Stimulated activated memory B cell treated with anti-CD40 and anti-IgM and Interleukin-4, amounts not matched to agents 10 μg/mL and 1 μg/mL and 100 μg/mL, for 72 hours (primary cell): ENCODE measurements around the gene CD2AP.
"Not testable (repeated sequence)": the region's sequence is repeated elsewhere in the genome, so short reads cannot be mapped to it uniquely, and the experiment has no call there.

Source experiments
- ATAC-seq: fragments of 150-1000 bp; cut with Tn5 transposase; 2 replicates; pipeline ENCODE4 v1.10.0; 2021
- H3K27ac Mint-ChIP-seq: one replicate; pipeline ENCODE4 v1.8.0; 2022; ENCODE audit warnings: mild to moderate bottlenecking, mixed read lengths
- H3K27me3 Mint-ChIP-seq: one replicate; pipeline ENCODE4 v1.8.0; 2022; ENCODE audit warnings: mixed read lengths
- H3K36me3 Mint-ChIP-seq: one replicate; pipeline ENCODE4 v1.8.0; 2022; ENCODE audit warnings: mixed read lengths
- H3K4me1 Mint-ChIP-seq: one replicate; pipeline ENCODE4 v1.8.0; 2022; ENCODE audit warnings: mixed read lengths
- H3K4me3 Mint-ChIP-seq: one replicate; pipeline ENCODE4 v1.8.0; 2022; ENCODE audit warnings: mild to moderate bottlenecking, moderate library complexity, mixed read lengths
- H3K9me3 Mint-ChIP-seq: one replicate; pipeline ENCODE4 v1.8.0; 2022; ENCODE audit warnings: mixed read lengths

CD2AP gene

DNA sequence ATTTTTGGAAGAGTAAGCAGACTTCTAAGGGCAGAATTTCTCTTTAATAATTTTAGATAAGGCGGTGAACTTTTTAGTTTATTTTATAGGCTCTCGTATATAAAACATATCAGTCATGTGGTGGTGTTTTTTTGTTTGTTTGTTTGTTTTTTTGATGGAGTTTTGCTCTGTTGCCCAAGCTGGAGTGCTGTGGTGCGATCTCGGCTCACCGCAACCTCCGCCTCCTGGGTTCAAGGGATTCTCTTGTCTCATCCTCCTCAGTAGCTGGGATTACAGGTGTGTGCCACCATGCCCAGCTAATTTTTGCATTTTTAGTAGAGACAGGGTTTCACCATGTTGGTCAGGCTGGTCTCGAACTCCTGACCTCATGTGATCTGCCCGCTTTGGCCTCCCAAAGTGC, 3.6 kb downstream of the CD2AP start:
- not testable (repeated sequence) for ATAC-seq, H3K9me3 Mint-ChIP-seq, H3K36me3 Mint-ChIP-seq, H3K27me3 Mint-ChIP-seq, H3K4me3 Mint-ChIP-seq, H3K27ac Mint-ChIP-seq
- H3K4me1 Mint-ChIP-seq, result peaks cover 67% of the 10 kb centered on the region

DNA sequence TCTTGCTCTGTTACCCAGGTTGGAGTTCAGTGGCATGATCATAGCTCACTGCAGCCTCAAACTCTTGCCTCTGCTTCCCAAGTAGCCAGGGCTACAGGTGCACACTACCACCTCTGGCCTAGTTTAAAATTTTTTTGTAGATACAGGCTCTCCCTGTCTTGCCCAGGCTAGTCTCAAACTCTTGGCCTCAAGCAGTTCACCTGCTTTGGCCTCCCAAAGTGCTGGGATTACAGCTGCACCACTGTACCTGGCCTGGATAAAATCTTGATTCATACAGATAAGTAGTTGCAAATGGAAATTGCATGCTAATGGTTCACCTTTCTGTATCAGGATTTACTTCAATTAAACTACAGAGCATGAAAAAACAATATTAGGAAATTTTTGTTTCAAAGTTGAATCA, 4.2 kb downstream of the CD2AP start:
- Mint-ChIP-seq H3K4me1 (peaks cover 73% of the 10 kb centered on the region), H3K9me3 (no peaks in the 10 kb centered on the region), H3K4me3 (no peak overlapping the region), H3K36me3 (no peaks in the 10 kb centered on the region), H3K27ac (no peak overlapping the region), H3K27me3 (no peaks in the 10 kb centered on the region)
- no peak for ATAC-seq

DNA sequence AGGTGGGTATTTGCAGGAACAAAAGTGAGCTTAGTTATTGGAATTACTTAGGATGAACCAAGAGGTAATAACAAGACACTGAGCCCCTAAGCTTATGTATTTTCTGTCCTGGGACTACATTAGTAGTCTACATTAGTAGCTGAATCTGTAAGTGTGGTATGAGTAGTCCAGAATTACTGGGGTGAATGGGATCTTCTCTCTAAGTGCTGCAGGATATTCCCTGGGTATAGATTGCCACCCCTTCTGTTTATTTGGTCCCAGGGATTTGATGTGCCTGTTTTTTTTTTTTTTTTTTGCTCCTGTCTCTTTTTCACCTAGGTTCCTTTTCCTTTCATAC, 5.9 kb downstream of the CD2AP start:
- Mint-ChIP-seq H3K9me3 (no peaks in the 10 kb centered on the region), H3K4me3 (no peak overlapping the region), H3K36me3 (no peaks in the 10 kb centered on the region), H3K27me3 (no peaks in the 10 kb centered on the region), H3K4me1 (peaks cover 68% of the 10 kb centered on the region), H3K27ac (peak overlapping the region; percentile 19)
- no peak for ATAC-seq

DNA sequence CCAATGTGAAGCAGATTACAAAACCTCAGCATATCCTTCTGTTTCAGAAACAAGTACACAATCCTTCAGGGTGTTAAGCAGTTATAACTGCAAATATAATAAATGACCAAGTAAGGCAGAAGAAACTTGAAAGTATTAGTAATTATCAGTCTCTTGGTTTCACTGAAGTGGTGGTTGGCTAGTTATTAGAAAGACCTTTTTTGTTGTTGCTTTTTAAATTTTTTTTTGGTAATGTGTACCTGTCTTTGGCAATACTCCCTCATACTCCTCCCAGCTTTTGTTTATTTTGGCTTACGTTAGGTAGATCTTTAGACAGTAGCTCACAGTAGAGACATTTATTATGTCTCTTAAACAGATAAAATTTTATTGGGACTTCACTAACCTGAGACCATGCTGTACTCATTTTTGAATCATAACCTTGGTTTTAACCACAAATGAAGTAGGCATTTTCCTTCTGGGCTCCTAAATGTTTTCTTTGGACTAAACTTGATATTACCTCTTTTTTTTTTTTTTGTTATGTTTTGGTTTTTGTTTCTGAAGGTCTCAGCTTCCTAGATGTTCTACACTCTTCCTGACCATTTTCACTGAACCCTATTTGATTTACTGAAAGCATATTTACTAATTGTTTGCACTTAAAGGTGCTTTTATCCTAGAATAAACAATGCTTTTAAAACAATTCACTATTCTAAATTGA, 6.4 kb downstream of the CD2AP start:
- ATAC-seq, result no peak
- no peak overlapping the region for H3K4me3 Mint-ChIP-seq
- H3K27ac Mint-ChIP-seq, result peak overlapping the region; percentile 19
- H3K9me3 Mint-ChIP-seq, result no peaks in the 10 kb centered on the region
- H3K27me3 Mint-ChIP-seq, result no peaks in the 10 kb centered on the region
- no peaks in the 10 kb centered on the region for H3K36me3 Mint-ChIP-seq
- H3K4me1 Mint-ChIP-seq, result peaks cover 63% of the 10 kb centered on the region

DNA sequence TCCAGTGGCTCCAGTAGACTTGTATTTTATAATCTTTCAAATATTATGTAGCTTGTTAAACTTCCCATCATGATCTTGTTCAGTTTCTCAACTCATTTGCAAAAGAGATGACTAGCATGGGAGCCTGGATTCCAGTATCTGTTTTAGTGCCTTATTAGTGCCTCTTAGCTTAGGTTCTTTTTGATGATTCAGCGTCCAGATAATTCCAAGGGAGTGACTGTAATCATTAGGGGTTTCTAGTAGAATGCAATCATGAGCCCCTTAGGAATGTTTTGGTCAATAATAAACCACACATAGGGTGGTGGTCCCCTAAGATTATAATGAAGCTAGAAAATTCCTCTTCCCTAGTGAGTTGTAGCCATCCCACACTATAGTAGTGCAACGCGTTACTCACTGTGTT, 7.0 kb downstream of the CD2AP start:
- Mint-ChIP-seq H3K27ac (no peak overlapping the region), H3K9me3 (no peaks in the 10 kb centered on the region), H3K4me3 (no peak overlapping the region), H3K36me3 (no peaks in the 10 kb centered on the region), H3K27me3 (no peaks in the 10 kb centered on the region), H3K4me1 (peaks cover 63% of the 10 kb centered on the region)
- ATAC-seq, result no peak

DNA sequence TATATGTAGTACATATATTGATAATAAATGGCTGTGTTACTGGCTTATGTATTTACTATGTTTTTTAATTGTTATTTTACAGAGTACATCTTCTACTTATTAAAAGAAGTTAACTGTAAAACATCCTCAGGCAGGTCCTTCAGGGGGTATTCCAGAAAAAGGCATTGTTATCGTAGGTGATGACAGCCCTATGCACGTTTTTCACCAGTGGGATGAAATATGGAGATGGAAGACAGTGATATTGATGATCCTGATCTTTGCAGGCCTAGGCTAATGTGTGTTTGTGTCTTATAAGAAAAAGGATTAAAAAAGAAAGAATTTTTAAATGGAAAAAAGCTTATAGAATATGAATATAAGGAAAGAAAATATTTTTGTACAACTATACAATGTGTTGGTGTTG, 7.5 kb downstream of the CD2AP start:
- no peak for ATAC-seq
- H3K27me3 Mint-ChIP-seq, result no peaks in the 10 kb centered on the region
- no peak overlapping the region for H3K27ac Mint-ChIP-seq
- no peaks in the 10 kb centered on the region for H3K9me3 Mint-ChIP-seq
- H3K4me3 Mint-ChIP-seq, result no peak overlapping the region
- no peaks in the 10 kb centered on the region for H3K36me3 Mint-ChIP-seq
- H3K4me1 Mint-ChIP-seq, result peaks cover 58% of the 10 kb centered on the region

DNA sequence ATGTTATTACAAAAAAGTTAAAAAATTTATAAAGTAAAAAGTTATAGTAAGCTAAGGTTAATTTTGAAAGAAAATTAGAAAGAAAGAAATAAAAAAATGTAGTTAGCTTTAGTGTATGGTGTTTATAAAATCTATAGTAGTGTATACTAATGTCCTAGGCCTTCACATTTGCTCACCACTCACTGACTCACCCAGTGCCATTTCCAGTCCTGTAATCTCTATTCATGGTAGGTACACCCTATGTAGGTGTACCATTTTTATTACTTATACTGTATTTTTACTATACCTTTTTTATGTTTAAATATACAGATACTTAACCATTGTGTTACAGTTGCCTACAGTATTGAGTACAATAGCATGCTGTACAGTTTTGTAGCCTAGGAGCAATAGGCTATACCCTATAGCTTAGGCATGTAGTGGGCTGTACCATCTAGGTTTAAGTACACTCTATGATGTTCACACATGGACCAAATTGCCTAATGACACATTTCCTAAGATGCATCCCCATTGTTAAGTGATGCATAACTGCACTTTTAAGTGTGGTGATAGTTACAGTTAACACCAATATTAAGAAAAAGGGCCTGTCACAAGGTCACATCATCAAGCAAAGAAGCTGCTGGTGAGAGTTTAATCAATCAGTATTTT, 8.0 kb downstream of the CD2AP start:
- Mint-ChIP-seq H3K9me3 (no peaks in the 10 kb centered on the region), H3K36me3 (no peaks in the 10 kb centered on the region), H3K4me3 (no peak overlapping the region), H3K27ac (no peak overlapping the region), H3K27me3 (no peaks in the 10 kb centered on the region), H3K4me1 (peaks cover 58% of the 10 kb centered on the region)
- no peak for ATAC-seq

DNA sequence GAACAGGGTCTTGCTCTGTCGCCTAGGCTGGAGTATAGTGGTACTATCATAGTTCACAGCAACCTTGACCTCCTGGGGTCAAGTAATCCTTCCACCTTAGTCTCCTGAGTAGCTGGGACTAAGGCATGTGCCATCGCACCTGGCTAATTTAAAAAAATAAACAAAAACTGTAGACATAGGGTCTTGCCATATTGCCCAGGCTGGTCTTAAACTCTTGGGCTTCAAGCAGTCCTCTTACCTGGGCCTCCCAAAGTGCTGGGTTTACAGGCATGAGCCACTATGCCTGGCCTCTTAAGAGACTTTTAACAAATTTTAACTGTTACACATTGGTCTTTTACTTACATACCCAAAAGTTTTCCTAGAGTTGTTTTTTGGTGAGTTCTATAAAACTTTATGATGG, 12.4 kb downstream of the CD2AP start:
- peaks cover 54% of the 10 kb centered on the region for H3K4me1 Mint-ChIP-seq
- peaks cover 14% of the 10 kb centered on the region for H3K36me3 Mint-ChIP-seq
- H3K9me3 Mint-ChIP-seq, result no peaks in the 10 kb centered on the region
- H3K27me3 Mint-ChIP-seq, result no peaks in the 10 kb centered on the region
- no peak overlapping the region for H3K4me3 Mint-ChIP-seq
- ATAC-seq, result no peak
- H3K27ac Mint-ChIP-seq, result no peak overlapping the region

DNA sequence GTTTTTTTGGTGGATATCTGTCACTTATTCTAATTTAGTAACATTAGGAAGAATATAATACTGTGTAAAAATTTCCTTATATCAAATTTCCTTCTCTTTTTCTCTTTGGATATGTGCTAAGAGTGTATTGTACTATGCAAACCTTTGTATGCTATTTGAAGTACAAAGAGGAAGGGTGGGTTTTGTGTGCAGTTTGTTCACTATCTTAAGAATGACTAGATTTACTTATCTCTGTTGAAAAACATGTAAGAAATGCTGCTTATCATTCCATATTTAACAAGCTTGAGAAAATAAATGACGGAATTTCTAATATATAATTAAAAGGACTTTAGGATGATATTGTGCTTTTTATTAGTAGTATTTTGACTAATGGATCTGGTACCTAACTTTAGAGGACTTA, 13.1 kb downstream of the CD2AP start:
- Mint-ChIP-seq H3K9me3 (no peaks in the 10 kb centered on the region), H3K36me3 (peaks cover 15% of the 10 kb centered on the region), H3K27ac (no peak overlapping the region), H3K27me3 (no peaks in the 10 kb centered on the region), H3K4me3 (no peak overlapping the region), H3K4me1 (peaks cover 61% of the 10 kb centered on the region)
- no peak for ATAC-seq

DNA sequence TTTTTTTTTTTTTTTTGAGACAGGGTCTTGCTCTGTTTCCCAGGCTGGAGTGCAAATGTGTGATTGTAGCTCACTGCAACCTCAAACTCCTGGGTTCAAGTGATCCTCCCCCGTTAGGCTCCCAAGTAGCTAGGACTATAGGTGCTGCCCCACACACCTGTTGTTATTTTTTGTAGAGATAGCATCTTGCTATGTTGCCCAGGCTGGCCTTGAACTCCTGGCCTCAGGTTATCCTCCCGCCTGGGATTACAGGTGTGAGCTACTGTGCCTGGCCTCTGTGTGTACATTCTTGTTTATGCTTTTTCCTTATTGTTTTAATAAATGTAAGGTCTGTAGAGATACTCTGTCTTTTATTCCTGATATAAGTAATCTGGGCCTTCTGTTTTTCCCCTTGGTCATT, 14.8 kb downstream of the CD2AP start:
- Mint-ChIP-seq H3K4me3 (no peak overlapping the region), H3K36me3 (peaks cover 21% of the 10 kb centered on the region), H3K27ac (no peak overlapping the region), H3K27me3 (no peaks in the 10 kb centered on the region), H3K9me3 (peaks cover 3% of the 10 kb centered on the region), H3K4me1 (peaks cover 65% of the 10 kb centered on the region)
- ATAC-seq, result no peak

DNA sequence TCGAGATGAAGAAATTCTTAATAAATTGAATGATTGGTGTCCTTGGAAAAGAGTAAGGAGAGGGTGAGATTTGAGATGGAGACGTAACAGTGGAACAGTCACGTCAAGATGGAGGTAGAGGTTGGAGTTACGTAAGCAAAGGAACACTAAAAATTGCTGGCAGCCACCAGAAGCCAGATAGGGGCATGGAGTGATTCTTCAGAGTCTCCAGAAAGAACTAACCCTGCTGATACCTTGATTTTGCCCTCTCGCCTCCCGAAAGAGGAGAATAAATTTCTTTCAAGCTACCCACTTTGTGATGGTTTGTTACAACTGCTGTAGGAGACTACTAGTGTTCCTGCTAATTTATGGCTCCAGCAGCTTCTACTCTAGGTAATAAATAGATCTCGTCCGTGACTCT, 17.6 kb downstream of the CD2AP start:
- Mint-ChIP-seq H3K27ac (no peak overlapping the region), H3K4me1 (peaks cover 85% of the 10 kb centered on the region), H3K27me3 (no peaks in the 10 kb centered on the region), H3K9me3 (peaks cover 4% of the 10 kb centered on the region), H3K4me3 (no peak overlapping the region), H3K36me3 (peaks cover 33% of the 10 kb centered on the region)
- no peak for ATAC-seq

DNA sequence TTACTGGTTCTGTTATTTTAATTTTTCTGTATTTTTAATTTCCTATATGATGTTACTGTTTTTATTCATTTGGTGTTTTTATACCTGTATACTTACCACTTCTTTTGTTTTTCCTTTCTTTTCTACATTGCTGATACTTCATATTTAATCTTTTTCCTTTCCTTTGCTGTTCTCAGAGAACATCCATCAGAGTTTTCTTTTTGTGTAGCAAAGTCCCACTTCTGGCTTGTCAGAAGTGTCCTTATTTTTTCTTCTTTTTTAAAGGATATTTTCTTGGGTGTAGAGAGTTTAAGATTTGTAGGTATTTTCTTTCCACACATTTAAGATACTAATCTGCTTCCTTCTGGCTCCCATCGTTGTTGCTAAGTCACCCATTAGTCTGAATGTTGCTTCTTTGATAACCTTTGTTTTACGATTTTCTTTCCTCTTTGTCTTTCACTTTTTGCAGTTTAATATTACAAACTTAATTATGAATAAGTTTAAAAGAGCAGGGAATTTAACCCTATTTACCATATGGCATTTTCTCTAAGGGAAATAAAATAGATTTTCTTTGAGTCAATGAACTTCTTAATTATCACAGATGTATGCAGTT, 18.5 kb downstream of the CD2AP start:
- no peak overlapping the region for H3K27ac Mint-ChIP-seq

DNA sequence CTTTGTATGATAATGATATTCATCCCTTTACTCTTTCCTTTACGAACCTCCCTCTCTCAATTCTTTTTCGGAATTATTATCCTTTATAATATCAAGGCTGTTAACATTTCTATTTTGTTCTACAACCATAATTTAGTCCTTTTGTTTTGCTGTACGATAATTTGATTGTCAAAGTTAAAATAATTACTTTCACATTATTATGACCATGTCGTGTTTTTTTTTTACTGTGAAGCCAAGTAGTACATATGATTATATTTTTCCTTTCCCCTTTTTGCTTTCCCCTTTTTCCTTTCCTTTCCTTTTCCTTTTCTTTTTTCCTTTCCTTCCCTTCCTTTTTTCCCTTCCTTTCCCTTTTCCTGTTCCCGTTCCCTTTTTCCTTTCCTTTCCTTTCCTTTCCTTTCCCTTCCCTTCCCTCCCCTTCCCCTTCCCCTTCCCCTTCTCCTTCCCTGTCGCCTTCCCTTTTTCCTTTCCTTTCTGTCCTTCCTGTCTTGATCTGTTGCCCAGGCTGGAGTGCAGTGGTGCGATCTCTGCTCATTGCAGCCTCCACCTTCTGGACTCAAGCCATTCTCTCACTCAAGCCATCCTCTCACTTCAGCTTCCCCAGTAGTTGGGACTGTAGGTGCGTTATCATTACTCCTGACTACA, 19.5 kb downstream of the CD2AP start:
- Mint-ChIP-seq H3K9me3 (peaks cover 4% of the 10 kb centered on the region), H3K27ac (no peak overlapping the region), H3K27me3 (no peaks in the 10 kb centered on the region), H3K4me3 (no peak overlapping the region), H3K36me3 (peaks cover 33% of the 10 kb centered on the region), H3K4me1 (peaks cover 91% of the 10 kb centered on the region)
- no peak for ATAC-seq

More for the DNA sequence above, 18.5 kb downstream of the CD2AP start:
- Mint-ChIP-seq H3K36me3 (peaks cover 33% of the 10 kb centered on the region), H3K4me1 (peaks cover 82% of the 10 kb centered on the region), H3K27me3 (no peaks in the 10 kb centered on the region), H3K4me3 (no peak overlapping the region), H3K9me3 (peaks cover 4% of the 10 kb centered on the region)
- no peak for ATAC-seq

DNA sequence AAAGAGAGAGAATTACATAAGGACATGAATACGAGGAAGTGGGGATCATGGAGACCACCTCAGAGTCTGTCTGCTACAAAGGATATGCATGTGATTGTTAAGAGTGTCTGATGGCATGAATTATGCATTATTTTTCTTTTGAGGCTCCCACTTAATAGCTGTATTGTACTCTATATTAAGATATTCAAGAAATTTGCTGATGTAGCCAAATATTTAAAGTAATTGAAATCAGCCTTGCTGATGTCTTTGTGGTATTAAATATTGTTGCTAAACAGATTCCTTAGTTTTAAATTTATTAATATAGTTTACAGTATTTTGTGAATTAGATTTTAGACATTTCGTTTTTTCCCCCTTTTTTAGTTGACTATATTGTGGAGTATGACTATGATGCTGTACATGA, 25.3 kb downstream of the CD2AP start:
- peaks cover 46% of the 10 kb centered on the region for H3K4me1 Mint-ChIP-seq
- no peaks in the 10 kb centered on the region for H3K27me3 Mint-ChIP-seq
- no peak overlapping the region for H3K27ac Mint-ChIP-seq
- no peaks in the 10 kb centered on the region for H3K9me3 Mint-ChIP-seq
- ATAC-seq, result no peak
- H3K4me3 Mint-ChIP-seq, result no peak overlapping the region
- peaks cover 20% of the 10 kb centered on the region for H3K36me3 Mint-ChIP-seq

DNA sequence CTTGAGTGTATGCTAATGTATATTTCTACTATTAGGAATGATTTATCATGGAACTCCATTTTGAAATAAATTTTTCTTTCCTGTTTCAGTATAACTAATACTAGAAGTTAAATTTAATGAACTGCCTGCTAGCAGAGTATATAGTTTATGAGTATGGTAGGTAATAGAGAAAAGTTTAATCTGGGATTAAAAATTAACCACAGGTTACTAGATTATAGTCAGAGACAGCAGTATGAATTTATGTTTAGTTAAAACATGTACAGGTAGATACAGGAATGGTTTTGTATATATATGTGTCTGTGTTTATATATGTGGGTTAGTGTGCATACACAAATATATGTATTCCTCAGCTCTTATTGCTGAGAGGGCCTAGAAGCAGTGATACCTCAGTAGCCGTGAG, 32.3 kb downstream of the CD2AP start:
- peaks cover 76% of the 10 kb centered on the region for H3K36me3 Mint-ChIP-seq
- H3K4me3 Mint-ChIP-seq, result no peak overlapping the region
- peaks cover 11% of the 10 kb centered on the region for H3K4me1 Mint-ChIP-seq
- ATAC-seq, result no peak
- H3K9me3 Mint-ChIP-seq, result peaks cover 4% of the 10 kb centered on the region
- H3K27me3 Mint-ChIP-seq, result no peaks in the 10 kb centered on the region
- no peak overlapping the region for H3K27ac Mint-ChIP-seq

DNA sequence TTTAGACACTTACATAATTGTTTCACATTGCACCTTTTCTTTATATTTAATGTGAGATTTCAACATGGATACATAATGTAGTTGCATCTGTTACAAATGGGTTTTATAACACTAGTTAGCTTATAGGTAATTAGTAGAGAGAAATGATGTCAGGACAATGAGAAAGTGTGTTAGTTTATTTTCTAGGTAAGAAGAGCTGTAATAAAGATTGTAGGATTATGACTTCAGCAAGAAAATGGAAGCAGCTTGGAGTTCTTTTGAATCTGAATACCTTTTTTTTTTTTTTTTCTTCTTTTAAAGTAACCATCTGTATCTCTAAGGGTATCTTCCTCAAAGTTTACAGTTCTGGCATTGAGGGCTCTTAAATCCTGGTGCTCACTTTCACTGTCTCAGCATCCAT, 35.3 kb downstream of the CD2AP start:
- H3K36me3 Mint-ChIP-seq, result peaks cover 84% of the 10 kb centered on the region

More for the DNA sequence above, 35.3 kb downstream of the CD2AP start:
- no peak for ATAC-seq
- Mint-ChIP-seq H3K9me3 (peaks cover 4% of the 10 kb centered on the region), H3K4me3 (no peak overlapping the region), H3K27ac (no peak overlapping the region), H3K4me1 (peaks cover 20% of the 10 kb centered on the region), H3K27me3 (no peaks in the 10 kb centered on the region)
